HL-60/S4 (cell line): ENCODE results near the gene ARHGAP27.
"Not testable (repeated sequence)": the region's sequence is repeated elsewhere in the genome, so short reads cannot be mapped to it uniquely, and the experiment has no call there.

Experiments
- in situ Hi-C: fragments of 300-500 bp; cut with MboI; formaldehyde crosslinking; loops from 2 replicates; pipeline ENCODE4 v1.14.3; 2022; ENCODE audit warnings: low sequenced_read_pairs

Gene ARHGAP27

DNA sequence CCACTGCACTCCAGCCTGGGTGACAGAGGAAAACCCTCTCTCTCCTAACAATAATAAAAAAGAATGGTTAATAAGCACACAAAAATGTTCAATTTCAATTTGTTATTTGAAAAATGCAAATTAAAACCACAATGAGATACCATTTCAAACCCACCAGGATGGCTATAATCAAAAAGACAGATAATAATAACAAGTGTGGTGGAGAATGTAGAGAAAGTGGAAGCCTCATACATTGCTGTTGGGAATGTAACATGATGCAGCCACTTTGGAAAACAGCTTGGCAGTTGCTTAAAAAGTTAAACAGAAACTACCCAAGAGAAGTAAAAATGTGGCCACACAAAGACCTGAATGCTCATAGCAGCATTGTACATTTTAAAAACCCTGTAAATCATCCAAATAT lies 64.0 kb downstream of the ARHGAP27 start:
- in situ Hi-C loops = no loop called here

DNA sequence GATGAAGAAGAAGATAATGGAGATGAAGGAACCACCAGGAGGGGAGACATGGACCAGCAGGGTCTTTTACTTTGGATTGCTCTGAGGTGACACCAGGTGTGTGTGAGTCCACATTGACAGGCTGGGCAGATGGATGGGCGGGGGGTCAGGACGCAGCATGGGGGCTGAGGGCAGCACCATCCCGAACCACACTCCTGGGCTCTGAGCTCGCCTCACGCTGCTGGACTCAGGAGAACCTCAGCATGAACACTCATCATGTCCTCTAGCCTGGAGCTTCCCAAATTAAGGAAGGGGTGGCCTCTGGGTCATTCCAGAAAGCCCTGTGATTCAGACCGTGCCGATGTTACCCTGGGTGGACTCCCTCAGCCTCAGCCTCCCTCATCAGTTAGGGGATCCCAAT lies 65.5 kb downstream of the ARHGAP27 start:
- in situ Hi-C loops = no loop called here

DNA sequence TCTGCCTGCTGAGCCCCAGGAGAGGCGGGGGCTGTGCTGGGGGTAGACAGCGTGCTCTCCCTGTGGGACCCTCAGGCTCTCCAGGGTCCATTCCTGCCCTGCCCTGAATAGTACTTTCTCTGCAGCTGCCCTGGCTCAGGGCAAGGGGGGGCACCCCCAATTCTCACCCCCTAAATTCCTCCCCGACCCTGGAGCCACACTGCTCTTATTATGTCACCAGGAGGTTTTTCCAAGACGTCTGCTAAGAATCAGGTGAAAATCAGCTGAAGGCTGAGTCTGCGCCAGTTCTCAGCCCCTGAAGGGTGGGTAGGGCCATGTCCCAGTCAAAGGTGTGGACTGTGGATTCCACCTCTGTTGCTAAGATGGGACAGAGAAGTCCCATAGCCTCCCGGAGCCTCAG lies 66.0 kb downstream of the ARHGAP27 start:
- in situ Hi-C loops = no loop called here

DNA sequence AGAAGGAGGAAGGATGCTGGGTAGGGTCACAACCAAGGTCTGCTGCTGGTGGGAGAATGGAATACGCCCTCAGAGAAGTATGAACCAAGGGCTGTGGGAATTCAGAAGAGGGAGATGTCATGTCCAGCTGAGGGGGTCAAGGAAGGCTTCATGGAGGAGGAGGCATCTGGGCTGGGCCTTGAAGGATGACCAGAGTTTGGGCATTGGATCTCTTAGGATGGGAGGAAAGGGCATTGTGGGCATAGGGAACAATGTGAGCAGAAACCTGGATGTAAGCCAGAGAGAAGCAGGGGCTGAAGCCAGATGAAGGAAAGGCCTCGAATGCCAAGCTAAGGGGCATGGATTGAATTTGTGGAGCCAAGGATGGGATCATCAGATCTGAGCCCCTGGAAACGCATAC lies 66.6 kb downstream of the ARHGAP27 start:
- in situ Hi-C loops = no loop called here

DNA sequence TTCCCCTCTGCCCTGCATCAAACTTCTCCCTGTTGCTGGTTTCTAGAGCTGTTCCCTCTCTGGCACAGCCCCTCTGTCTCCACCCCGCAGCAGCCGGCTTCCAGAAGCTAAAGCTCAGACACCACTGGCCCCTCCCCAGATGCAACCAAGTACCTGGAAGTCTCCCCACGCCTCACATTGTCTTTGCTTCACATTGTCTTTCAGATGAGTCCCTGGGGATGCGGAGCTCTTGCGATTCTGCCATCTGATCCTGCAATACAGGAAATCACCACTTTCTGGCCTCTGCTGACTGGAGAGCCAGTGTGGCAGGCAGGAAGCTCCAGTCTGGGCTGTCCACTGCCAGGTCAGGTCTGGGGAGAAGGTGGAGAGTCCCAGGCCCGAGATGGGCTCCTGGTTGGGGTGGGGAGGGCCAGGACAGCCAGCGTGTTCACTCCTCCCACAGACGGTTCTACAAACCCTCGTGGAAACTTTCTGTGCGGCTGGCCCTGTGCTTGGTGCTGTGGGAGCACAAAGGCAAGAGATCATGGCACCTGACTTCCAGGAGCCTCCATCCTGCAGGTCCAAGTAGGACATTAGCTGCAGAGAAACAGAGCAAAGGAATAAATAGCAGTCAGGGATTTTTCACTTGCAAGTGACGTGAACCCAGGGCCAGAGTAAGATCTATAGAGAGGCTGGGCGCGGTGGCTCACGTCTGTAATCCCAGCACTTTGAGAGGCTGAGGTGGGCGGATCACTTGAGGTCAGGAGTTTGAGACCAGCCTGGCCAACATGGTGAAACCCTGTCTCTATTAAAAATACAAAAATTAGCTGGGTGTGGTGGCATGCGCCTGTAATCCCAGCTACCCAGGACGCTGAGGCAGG lies 67.9 kb downstream of the ARHGAP27 start:
- in situ Hi-C loops = no loop called here

DNA sequence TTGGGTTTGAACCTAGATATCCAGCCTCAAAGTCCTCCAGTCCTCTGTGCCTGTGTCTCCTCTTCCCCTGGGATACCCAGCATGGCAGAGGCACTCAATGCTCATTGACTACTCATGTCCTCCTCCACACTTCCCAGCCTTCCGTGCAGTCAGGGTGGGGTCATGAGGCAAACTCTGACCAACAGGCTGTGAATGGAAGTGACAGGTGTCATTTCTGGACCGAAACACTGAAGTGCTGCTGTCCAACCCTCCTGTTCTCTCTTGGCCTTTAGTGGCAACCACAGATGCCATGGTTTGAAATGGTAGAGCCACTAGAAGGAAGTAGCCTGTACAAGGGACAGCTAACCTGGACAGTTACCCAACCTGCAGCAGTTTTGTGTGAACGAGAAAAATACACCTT lies 69.2 kb downstream of the ARHGAP27 start:
- in situ Hi-C loops = no loop called here

DNA sequence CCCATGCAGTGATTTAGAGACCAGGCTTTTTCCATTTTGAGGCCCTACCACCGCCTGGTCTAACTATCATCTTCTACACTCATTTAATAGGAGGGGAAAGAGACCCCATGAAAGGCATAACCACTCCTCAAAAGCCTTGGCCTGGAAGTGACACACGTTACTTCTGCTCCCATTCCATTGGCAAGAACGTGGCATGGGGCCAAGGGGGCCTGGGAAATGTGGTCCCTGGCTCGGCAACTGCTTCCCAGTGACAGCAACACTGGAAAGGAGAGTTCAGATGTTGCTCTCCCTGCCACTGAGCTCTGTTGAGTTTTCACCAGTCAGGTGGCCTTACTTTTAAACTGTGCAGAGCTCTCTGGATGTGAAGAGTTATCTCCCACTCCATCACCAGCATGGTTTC lies 70.7 kb downstream of the ARHGAP27 start:
- in situ Hi-C loops = no loop called here

DNA sequence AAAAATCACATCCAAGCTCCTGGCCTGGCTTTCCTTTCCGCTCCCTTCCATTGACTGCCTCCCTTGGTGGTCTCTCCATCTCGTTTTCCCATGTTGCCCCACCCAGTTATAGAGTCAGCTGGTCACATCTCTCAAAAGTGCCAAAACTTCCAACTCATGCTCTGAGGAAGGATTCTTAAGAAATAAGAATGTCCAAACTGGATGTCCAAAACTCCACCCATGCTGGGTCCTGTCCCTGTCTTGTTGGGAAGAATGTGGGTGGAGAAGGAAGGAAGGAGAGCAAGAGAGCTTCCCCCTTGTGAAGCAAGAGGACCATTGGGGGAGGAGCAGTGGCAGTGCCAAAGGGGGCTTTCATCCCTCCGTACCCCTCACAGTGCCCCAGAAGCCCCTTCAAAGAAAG lies 71.2 kb downstream of the ARHGAP27 start:
- in situ Hi-C loops = no loop called here

DNA sequence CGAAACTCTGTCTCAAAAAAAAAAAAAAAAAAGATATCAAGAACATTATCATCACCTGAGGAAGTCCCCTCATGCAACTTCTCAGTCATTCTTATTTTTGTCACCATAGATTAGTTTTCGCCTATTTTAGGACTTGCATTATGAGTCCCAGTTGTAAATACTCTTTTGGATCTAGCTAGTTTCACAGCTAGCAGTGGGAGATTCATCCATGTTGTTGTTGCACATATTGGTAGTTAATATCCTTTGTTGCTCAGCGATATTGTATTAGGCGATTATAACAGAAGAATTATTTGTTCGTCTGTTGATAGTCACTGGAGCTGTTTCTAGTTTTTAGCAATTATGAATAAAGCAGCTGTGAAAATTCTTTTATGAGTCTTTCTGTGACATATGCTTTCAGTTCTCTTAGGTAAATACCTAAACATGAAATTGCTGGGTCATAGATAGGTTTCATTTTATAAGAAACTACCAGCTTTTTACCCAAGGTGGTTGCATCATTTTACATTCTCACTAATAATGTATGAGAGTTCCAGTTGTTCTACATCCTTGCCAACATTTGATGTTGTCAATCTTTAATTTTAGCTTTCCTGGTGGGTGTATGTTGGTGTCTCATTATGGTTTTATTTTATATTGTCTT lies 75.2 kb downstream of the ARHGAP27 start:
- in situ Hi-C loops = no loop called here

- in situ Hi-C loops = no loop called here
These were observed 77.6 kb downstream of the ARHGAP27 start for GRCh38 chr17:45355087-45355486.

DNA sequence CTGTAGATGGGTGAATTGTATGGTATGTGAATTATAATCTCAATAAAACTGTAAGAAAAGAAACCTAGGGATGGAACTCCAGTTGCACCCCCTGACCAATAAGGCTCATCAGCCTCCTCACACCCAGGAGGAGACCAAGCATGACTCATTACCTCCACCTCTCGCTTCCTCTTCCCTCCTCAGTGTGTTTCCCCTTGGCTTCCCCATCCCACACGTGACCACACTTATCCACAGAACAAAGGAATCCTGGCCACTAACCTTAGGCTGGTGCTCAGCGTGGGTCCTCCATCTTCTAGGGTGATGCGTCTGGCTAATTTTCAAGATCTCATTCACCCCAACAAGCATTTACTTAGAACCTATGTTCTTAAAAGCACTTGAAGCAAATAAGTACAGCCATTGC lies 79.6 kb downstream of the ARHGAP27 start:
- in situ Hi-C loops = no loop called here

DNA sequence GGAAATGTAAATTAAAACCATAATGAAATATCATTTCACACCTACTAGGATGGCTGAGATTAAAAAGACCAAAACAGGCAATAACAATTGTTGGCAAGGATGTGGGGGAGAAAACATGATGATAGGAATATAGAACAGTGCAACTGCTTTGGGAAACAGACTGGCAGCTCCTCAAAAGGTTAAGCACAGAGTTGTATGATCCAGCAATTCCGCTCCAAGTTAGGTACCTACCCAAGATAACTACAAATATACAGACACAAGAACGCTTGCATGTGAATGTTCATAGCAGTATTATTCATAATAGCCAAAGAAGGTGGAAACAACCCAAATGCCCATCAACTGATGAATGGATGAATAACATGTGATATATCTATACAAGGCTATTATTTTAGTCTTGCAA lies 80.8 kb downstream of the ARHGAP27 start:
- in situ Hi-C loops = no loop called here

DNA sequence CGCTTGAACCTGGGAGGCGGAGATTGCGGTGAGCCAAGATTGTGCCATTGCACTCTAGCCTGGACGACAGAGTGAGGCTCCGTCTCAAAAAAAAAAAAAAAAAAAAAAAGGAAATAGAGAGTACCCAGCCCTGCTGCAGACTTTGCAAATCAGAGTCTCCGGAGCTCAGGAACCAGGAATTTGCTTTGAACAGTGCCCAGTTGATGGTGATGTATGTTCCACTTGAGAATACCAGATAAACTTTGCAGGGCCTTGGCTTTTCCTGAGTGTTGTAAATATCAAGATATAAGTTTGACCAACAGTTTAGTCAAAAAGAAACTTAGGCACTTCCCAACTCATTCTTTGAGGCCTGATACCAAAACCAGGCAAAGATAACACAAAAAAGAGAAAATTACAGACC lies 85.2 kb downstream of the ARHGAP27 start:
- in situ Hi-C loops = no loop called here

GRCh38 chr17:45346216-45347015 lies 86.3 kb downstream of the ARHGAP27 start:
- in situ Hi-C loops = no loop called here

DNA sequence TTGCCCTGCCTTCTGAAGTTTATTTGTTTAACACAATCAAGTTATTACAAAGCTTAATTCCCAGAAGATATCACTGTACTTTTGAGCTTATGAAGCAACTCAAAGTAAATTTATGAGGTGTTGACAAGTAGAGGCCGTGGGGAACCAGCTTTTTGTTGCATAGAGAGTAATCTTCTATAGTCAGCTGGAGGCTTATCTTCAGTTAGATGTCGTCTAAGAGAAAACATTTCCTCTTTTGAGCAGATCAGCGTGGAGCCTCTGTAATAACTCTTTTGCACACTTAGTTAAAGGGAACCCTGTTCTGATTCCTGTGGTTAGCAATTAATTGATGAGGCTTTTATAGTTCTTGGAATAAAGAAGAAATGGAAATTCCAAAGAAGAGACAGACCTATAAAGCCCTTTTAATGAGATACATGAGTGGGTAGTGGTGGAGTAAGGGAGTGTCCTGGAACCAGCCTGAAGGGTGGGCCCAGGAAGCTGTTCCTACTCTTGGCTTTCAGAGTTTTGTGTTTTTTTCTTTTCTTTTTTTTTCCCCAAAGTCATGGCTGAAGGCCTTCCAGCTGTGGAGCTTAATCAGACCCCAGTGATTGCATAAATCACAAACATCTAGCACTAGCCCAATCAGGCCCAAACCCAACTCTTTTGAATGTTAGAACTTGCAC lies 87.0 kb downstream of the ARHGAP27 start:
- in situ Hi-C loops = no loop called here

- in situ Hi-C loops = no loop called here
These were observed 87.5 kb downstream of the ARHGAP27 start for GRCh38 chr17:45345246-45345553.

GRCh38 chr17:45343967-45344664 lies 88.6 kb downstream of the ARHGAP27 start:
- in situ Hi-C loops = not testable (repeated sequence)
